WTC11 (cell line): ENCODE data around the gene DYRK3. TPM values are rescaled to one million over a fixed set of nuclear protein-coding genes. Genes with fewer than 3 reads are reported as not detected.

Experiments used
- ATAC-seq: fragments of 200-7000 bp; cut with Tn5 transposase; 2 replicates; pipeline ENCODE4 v1.10.0; 2021; ENCODE audit warnings: mild to moderate bottlenecking, moderate library complexity
- CTCF ChIA-PET: fragments of 300-600 bp; sonication (Branson Sonifier 250); formaldehyde crosslinking; loops from one replicate; lab custom pipeline; 2021; ENCODE audit warnings: antibody characterized with exemption; lab: Charles Lee
- POLR2A ChIA-PET: fragments of 350-600 bp; sonication (Branson Sonifier 250); formaldehyde crosslinking; loops from one replicate; lab custom pipeline; 2021; ENCODE audit warnings: antibody characterized with exemption; lab: Charles Lee
- DNase-seq: peaks from one replicate; pipeline ENCODE4 v3.0.0; 2021; ENCODE audit warnings: low spot score
- H3K27ac Mint-ChIP-seq: 2 replicates; pipeline ENCODE4 v1.8.0; 2021; ENCODE audit warnings: mixed read lengths
- H3K27me3 Mint-ChIP-seq: 2 replicates; pipeline ENCODE4 v1.8.0; 2021; ENCODE audit warnings: low read depth, mild to moderate bottlenecking, moderate library complexity, mixed read lengths
- H3K36me3 Mint-ChIP-seq: 2 replicates; pipeline ENCODE4 v1.8.0; 2021; ENCODE audit warnings: mixed read lengths
- H3K4me1 Mint-ChIP-seq: 2 replicates; pipeline ENCODE4 v1.8.0; 2022; ENCODE audit warnings: mixed read lengths
- H3K4me3 Mint-ChIP-seq: 2 replicates; pipeline ENCODE4 v1.8.0; 2021; ENCODE audit warnings: mild to moderate bottlenecking, moderate library complexity, mixed read lengths
- H3K9me3 Mint-ChIP-seq: 2 replicates; pipeline ENCODE4 v1.8.0; 2021; ENCODE audit warnings: mixed read lengths
- CBFB ChIP-seq: sonication (generic); formaldehyde crosslinking; IDR thresholded peaks from 2 replicates; pipeline ENCODE4 v1.8.1; 2022; ENCODE audit warnings: mild to moderate bottlenecking, low read depth, missing genetic modification reagents
- CREM ChIP-seq: sonication (generic); formaldehyde crosslinking; IDR thresholded peaks from 2 replicates; pipeline ENCODE4 v1.8.1; 2022; ENCODE audit warnings: mild to moderate bottlenecking, missing genetic modification reagents, moderate library complexity
- E2F4 ChIP-seq: sonication (generic); formaldehyde crosslinking; IDR thresholded peaks from 2 replicates; pipeline ENCODE4 v1.8.1; 2022; ENCODE audit warnings: low read depth, mild to moderate bottlenecking, moderate library complexity, missing genetic modification reagents, borderline replicate concordance
- ELF4 ChIP-seq: sonication (generic); formaldehyde crosslinking; IDR thresholded peaks from 2 replicates; pipeline ENCODE4 v1.8.1; 2022; ENCODE audit warnings: low read depth, mild to moderate bottlenecking, moderate library complexity, missing genetic modification reagents
- FOXK1 ChIP-seq: sonication (generic); formaldehyde crosslinking; IDR thresholded peaks from 2 replicates; pipeline ENCODE4 v1.8.0; 2022; ENCODE audit warnings: mild to moderate bottlenecking, moderate library complexity, missing genetic modification reagents
- GTF2I ChIP-seq: fragments of 250-450 bp; sonication (Bioruptor Pico); conservative IDR thresholded peaks from 2 replicates; pipeline ENCODE4 v1.4.0; 2021; ENCODE audit warnings: mild to moderate bottlenecking
- KAT7 ChIP-seq: sonication (generic); formaldehyde crosslinking; IDR thresholded peaks from 2 replicates; pipeline ENCODE4 v1.8.1; 2023; ENCODE audit warnings: missing genetic modification reagents, mild to moderate bottlenecking, borderline replicate concordance
- NFE2L1 ChIP-seq: sonication (generic); formaldehyde crosslinking; IDR thresholded peaks from 2 replicates; pipeline ENCODE4 v1.8.1; 2023; ENCODE audit warnings: missing genetic modification reagents
- USF2 ChIP-seq: sonication (generic); formaldehyde crosslinking; IDR thresholded peaks from 2 replicates; pipeline ENCODE4 v1.8.1; 2023; ENCODE audit warnings: mild to moderate bottlenecking, missing genetic modification reagents, moderate library complexity
- ZBTB21 ChIP-seq: sonication (generic); formaldehyde crosslinking; IDR thresholded peaks from 2 replicates; pipeline ENCODE4 v1.8.1; 2023; ENCODE audit warnings: mild to moderate bottlenecking, missing genetic modification reagents, borderline replicate concordance
- ZMAT4 ChIP-seq: fragments of 250-450 bp; sonication (Bioruptor Pico); IDR thresholded peaks from 2 replicates; pipeline ENCODE4 v1.9.0; 2021; ENCODE audit warnings: mild to moderate bottlenecking
- ZNF317 ChIP-seq: sonication (generic); formaldehyde crosslinking; IDR thresholded peaks from 2 replicates; pipeline ENCODE4 v1.8.1; 2023; ENCODE audit warnings: low read depth, mild to moderate bottlenecking, moderate library complexity, missing genetic modification reagents, borderline replicate concordance
- ZNF423 ChIP-seq: fragments of 250-450 bp; sonication (Bioruptor Pico); IDR thresholded peaks from 2 replicates; pipeline ENCODE4 v2.1.2; 2022; ENCODE audit warnings: mild to moderate bottlenecking, moderate library complexity
- ZNF512 ChIP-seq: sonication (generic); formaldehyde crosslinking; IDR thresholded peaks from 2 replicates; pipeline ENCODE4 v1.8.1; 2022; ENCODE audit warnings: missing genetic modification reagents, borderline replicate concordance
- ZNF532 ChIP-seq: fragments of 250-450 bp; sonication (Bioruptor Pico); IDR thresholded peaks from 2 replicates; pipeline ENCODE4 v1.9.0; 2021; ENCODE audit warnings: mild to moderate bottlenecking, borderline replicate concordance
- total RNA-seq: library from RNA; stranded (reverse); gene quantifications from 3 replicates; pipeline ENCODE4 v1.2.3, GENCODE V29; 2021
- TF ChIP-seq, protein P1 (sequence below): sonication (generic); formaldehyde crosslinking; IDR thresholded peaks from 2 replicates; pipeline ENCODE4 v1.8.0; 2023; ENCODE audit warnings: missing genetic modification reagents
- TF ChIP-seq, protein P2 (sequence below): fragments of 250-450 bp; sonication (Bioruptor Pico); IDR thresholded peaks from 2 replicates; pipeline ENCODE4 v1.9.0; 2021; ENCODE audit warnings: moderate library complexity, mild to moderate bottlenecking, inconsistent platforms, borderline replicate concordance
- TF ChIP-seq, protein P3 (sequence below): sonication (generic); formaldehyde crosslinking; conservative IDR thresholded peaks from 2 replicates; pipeline ENCODE4 v1.8.1; 2023; ENCODE audit warnings: mild to moderate bottlenecking, low read depth, missing genetic modification reagents, moderate library complexity
- TF ChIP-seq, protein P4 (sequence below): sonication (generic); formaldehyde crosslinking; IDR thresholded peaks from 2 replicates; pipeline ENCODE4 v1.8.0; 2022; ENCODE audit warnings: mild to moderate bottlenecking, missing genetic modification reagents

Gene DYRK3
- total RNA-seq, 1 experiment from 2014 or later, result 7.8 TPM

- no peak for TF ChIP-seq ZNF512 (CRISPR knock-in tag)
- no peak for TF ChIP-seq FOXK1
- TF ChIP-seq, protein P1, sequence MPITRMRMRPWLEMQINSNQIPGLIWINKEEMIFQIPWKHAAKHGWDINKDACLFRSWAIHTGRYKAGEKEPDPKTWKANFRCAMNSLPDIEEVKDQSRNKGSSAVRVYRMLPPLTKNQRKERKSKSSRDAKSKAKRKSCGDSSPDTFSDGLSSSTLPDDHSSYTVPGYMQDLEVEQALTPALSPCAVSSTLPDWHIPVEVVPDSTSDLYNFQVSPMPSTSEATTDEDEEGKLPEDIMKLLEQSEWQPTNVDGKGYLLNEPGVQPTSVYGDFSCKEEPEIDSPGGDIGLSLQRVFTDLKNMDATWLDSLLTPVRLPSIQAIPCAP (CRISPR knock-in tag), result no peak
- no peak for TF ChIP-seq CBFB (CRISPR knock-in tag)
- TF ChIP-seq CREM (CRISPR knock-in tag), result no peak
Measured at GRCh38 chr1:206654828-206655227, 19.5 kb downstream of the DYRK3 start (continued).

DNA sequence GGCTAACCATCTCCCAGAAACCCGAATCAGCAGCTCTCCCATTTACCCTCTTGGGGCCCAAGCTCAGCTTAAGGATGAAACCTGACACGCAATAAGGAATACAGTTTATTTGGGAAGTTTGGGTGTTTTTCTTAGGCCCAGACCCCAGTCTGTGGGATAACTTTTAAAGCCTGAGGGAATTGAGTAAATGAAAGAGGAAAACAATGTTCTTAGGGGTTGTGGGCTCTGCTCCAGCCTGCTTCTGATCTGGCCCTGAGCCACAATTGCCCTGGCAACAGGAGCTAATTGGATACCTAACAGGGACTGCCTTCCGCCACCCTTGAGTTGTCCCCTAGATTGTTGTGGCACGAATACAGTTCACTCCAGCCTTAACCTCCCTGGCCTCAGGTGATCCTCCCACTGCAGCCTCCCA, 20.1 kb downstream of the DYRK3 start:
- Mint-ChIP-seq H3K27me3 (peaks cover 24% of the 10 kb centered on the region), H3K36me3 (no peaks in the 10 kb centered on the region), H3K9me3 (no peaks in the 10 kb centered on the region), H3K27ac (no peak overlapping the region), H3K4me3 (no peak overlapping the region), H3K4me1 (peaks cover 18% of the 10 kb centered on the region)
- DNase-seq (no peak), ATAC-seq (no peak)
- POLR2A ChIA-PET, result no interaction called here
- TF ChIP-seq USF2 (CRISPR knock-in tag) (no peak), ZNF423 (CRISPR knock-in tag) (no peak), ZMAT4 (CRISPR knock-in tag) (no peak), GTF2I (CRISPR knock-in tag) (no peak), ZNF532 (no peak), ZBTB21 (CRISPR knock-in tag) (no peak), KAT7 (no peak), ELF4 (CRISPR knock-in tag) (no peak), ZNF317 (no peak), E2F4 (CRISPR knock-in tag) (no peak), NFE2L1 (no peak)
- TF ChIP-seq, protein P2, sequence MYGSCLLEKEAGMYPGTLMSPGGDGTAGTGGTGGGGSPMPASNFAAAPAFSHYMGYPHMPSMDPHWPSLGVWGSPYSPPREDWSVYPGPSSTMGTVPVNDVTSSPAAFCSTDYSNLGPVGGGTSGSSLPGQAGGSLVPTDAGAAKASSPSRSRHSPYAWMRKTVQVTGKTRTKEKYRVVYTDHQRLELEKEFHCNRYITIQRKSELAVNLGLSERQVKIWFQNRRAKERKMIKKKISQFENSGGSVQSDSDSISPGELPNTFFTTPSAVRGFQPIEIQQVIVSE (CRISPR knock-in tag), result no peak
- TF ChIP-seq, protein P3, sequence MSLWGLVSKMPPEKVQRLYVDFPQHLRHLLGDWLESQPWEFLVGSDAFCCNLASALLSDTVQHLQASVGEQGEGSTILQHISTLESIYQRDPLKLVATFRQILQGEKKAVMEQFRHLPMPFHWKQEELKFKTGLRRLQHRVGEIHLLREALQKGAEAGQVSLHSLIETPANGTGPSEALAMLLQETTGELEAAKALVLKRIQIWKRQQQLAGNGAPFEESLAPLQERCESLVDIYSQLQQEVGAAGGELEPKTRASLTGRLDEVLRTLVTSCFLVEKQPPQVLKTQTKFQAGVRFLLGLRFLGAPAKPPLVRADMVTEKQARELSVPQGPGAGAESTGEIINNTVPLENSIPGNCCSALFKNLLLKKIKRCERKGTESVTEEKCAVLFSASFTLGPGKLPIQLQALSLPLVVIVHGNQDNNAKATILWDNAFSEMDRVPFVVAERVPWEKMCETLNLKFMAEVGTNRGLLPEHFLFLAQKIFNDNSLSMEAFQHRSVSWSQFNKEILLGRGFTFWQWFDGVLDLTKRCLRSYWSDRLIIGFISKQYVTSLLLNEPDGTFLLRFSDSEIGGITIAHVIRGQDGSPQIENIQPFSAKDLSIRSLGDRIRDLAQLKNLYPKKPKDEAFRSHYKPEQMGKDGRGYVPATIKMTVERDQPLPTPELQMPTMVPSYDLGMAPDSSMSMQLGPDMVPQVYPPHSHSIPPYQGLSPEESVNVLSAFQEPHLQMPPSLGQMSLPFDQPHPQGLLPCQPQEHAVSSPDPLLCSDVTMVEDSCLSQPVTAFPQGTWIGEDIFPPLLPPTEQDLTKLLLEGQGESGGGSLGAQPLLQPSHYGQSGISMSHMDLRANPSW (CRISPR knock-in tag), result no peak
- TF ChIP-seq, protein P4, sequence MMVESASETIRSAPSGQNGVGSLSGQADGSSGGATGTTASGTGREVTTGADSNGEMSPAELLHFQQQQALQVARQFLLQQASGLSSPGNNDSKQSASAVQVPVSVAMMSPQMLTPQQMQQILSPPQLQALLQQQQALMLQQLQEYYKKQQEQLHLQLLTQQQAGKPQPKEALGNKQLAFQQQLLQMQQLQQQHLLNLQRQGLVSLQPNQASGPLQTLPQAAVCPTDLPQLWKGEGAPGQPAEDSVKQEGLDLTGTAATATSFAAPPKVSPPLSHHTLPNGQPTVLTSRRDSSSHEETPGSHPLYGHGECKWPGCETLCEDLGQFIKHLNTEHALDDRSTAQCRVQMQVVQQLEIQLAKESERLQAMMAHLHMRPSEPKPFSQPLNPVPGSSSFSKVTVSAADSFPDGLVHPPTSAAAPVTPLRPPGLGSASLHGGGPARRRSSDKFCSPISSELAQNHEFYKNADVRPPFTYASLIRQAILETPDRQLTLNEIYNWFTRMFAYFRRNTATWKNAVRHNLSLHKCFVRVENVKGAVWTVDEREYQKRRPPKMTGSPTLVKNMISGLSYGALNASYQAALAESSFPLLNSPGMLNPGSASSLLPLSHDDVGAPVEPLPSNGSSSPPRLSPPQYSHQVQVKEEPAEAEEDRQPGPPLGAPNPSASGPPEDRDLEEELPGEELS, result no peak
- CTCF ChIA-PET, result interaction anchor here (0.9 to 20.5 kb wide), 7 partner anchors 8 to 327 kb away, joined by 3 to 659 read pairs (median 3); partner anchors contain the start of genes DYRK3 and EIF2D
